SIG-M5 (cell line): ENCODE data around the gene WNT7B.

Source experiments
- DNase-seq: peaks from one replicate; lab custom pipeline; 2025; lab: John Stamatoyannopoulos, UW

The WNT7B gene

GRCh38 chr22:45977003-45977411, at the start of gene WNT7B:
Gene WNT7B (minus strand): TSS chr22:45977162. CDS start chr22:45976754, 408 bp downstream.
- no peak for DNase-seq

GRCh38 chr22:46025973-46026898, 49.3 kb upstream of the WNT7B start:
- no peak for DNase-seq

GRCh38 chr22:46025225-46025972, 48.4 kb upstream of the WNT7B start:
- DNase-seq: no peak

GRCh38 chr22:46024136-46024840, 47.3 kb upstream of the WNT7B start:
- no peak for DNase-seq

- no peak for DNase-seq
These were observed 46.6 kb upstream of the WNT7B start for GRCh38 chr22:46023558-46023981.

GRCh38 chr22:46022881-46023512, 46.0 kb upstream of the WNT7B start:
- no peak for DNase-seq

- DNase-seq: no peak
These were observed 44.6 kb upstream of the WNT7B start for GRCh38 chr22:46021577-46021976.

GRCh38 chr22:46019351-46019750, 42.4 kb upstream of the WNT7B start:
- no peak for DNase-seq

- DNase-seq: no peak
These were observed 41.9 kb upstream of the WNT7B start for GRCh38 chr22:46018859-46019258.

- no peak for DNase-seq
These were observed 40.2 kb upstream of the WNT7B start for GRCh38 chr22:46017166-46017565.

- peak; percentile 28 for DNase-seq
These were observed 36.8 kb upstream of the WNT7B start for GRCh38 chr22:46013460-46014416.

- no peak for DNase-seq
These were observed 35.9 kb upstream of the WNT7B start for GRCh38 chr22:46012881-46013281.

GRCh38 chr22:46012182-46012880, 35.4 kb upstream of the WNT7B start:
- no peak for DNase-seq

- DNase-seq: no peak
These were observed 34.7 kb upstream of the WNT7B start for GRCh38 chr22:46011627-46012181.

- DNase-seq: no peak
These were observed 34.1 kb upstream of the WNT7B start for GRCh38 chr22:46010951-46011626.

- DNase-seq: no peak
These were observed 33.4 kb upstream of the WNT7B start for GRCh38 chr22:46010207-46010867.

- no peak for DNase-seq
These were observed 32.8 kb upstream of the WNT7B start for GRCh38 chr22:46009730-46010129.

GRCh38 chr22:46008836-46009596, 32.1 kb upstream of the WNT7B start:
- DNase-seq: no peak
